ENCODE results near the gene MYO9B. TPM values are rescaled to one million over a fixed set of nuclear protein-coding genes. Genes with fewer than 3 reads are reported as not detected.

The MYO9B gene
- total RNA-seq, 1 experiment from 2014 or later, result 58.6 TPM

GRCh38 chr19:17104679-17105078, 29.1 kb downstream of the MYO9B start:
- no peaks in the 10 kb centered on the region for H3K27me3 Mint-ChIP-seq (ENCODE audit: low read depth)
- Histone ChIP-seq H2AFZ (ENCODE audit: low read length) (no peak overlapping the region), H3K9me3 (ENCODE audit: control insufficient read depth, low read depth, low read length) (no peaks in the 10 kb centered on the region), H3K27ac (ENCODE audit: insufficient read length, low read depth, low read length) (no peak overlapping the region), H3K9ac (ENCODE audit: extremely low read depth, insufficient read length, low read length) (no peak overlapping the region), H3K4ac (ENCODE audit: low read depth, low read length) (no peak overlapping the region), H3K14ac (ENCODE audit: insufficient read depth, low read length) (no peak overlapping the region), H2BK20ac (ENCODE audit: low read depth, low read length, poor library complexity, severe bottlenecking) (no peak overlapping the region), H3T11ph (ENCODE audit: low read length) (no peak overlapping the region), H4K20me1 (ENCODE audit: control insufficient read depth, insufficient read depth, insufficient read length) (no peaks in the 10 kb centered on the region), H3K79me1 (ENCODE audit: insufficient read depth, low read depth, low read length, poor library complexity, severe bottlenecking) (no peaks in the 10 kb centered on the region), H3K79me2 (ENCODE audit: insufficient read depth, low read length) (no peaks in the 10 kb centered on the region), H3K56ac (ENCODE audit: insufficient read length, low read depth, low read length) (no peak overlapping the region), H3K23ac (ENCODE audit: insufficient read length, low read depth, low read length) (no peak overlapping the region), H2BK12ac (ENCODE audit: insufficient read length, low read depth, low read length) (no peak overlapping the region), H3K27me3 (ENCODE audit: insufficient read depth, low read length) (no peaks in the 10 kb centered on the region), H2BK15ac (ENCODE audit: low read depth, low read length) (no peak overlapping the region), H4K8ac (replicated peaks; ENCODE audit: insufficient read length, low read depth, low read length) (no peak overlapping the region), H2BK120ac (ENCODE audit: low read depth, low read length, poor library complexity, severe bottlenecking) (no peak overlapping the region), H3K4me1 (ENCODE audit: insufficient read depth, low read length) (no peaks in the 10 kb centered on the region; the same call in 1 of the 2 replicates), H2AK5ac (ENCODE audit: insufficient read length, low read length) (no peak overlapping the region), H3K18ac (ENCODE audit: insufficient read length, low read depth, low read length) (no peak overlapping the region), H4K91ac (ENCODE audit: insufficient read length, low read depth, low read length) (no peak overlapping the region), H4K5ac (ENCODE audit: insufficient read length, low read depth, low read length) (no peak overlapping the region), H3K23me2 (ENCODE audit: insufficient read length, low read depth, low read length, poor library complexity, severe bottlenecking) (no peaks in the 10 kb centered on the region), H2BK5ac (ENCODE audit: insufficient read length, low read length) (no peak overlapping the region), H3K4me2 (ENCODE audit: insufficient read depth, insufficient read length, low read length) (no peak overlapping the region)
- no peak overlapping the region for H3K4me3 Mint-ChIP-seq
- TF ChIP-seq, protein P1, sequence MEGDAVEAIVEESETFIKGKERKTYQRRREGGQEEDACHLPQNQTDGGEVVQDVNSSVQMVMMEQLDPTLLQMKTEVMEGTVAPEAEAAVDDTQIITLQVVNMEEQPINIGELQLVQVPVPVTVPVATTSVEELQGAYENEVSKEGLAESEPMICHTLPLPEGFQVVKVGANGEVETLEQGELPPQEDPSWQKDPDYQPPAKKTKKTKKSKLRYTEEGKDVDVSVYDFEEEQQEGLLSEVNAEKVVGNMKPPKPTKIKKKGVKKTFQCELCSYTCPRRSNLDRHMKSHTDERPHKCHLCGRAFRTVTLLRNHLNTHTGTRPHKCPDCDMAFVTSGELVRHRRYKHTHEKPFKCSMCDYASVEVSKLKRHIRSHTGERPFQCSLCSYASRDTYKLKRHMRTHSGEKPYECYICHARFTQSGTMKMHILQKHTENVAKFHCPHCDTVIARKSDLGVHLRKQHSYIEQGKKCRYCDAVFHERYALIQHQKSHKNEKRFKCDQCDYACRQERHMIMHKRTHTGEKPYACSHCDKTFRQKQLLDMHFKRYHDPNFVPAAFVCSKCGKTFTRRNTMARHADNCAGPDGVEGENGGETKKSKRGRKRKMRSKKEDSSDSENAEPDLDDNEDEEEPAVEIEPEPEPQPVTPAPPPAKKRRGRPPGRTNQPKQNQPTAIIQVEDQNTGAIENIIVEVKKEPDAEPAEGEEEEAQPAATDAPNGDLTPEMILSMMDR (conservative IDR thresholded peaks at IDR 0.05), result no peak
- peak overlapping the region in 1 of 3 experiments; percentile 78; a peak in 2 of 7 replicates for H3K27ac Mint-ChIP-seq
- H3K4me1 Mint-ChIP-seq, result peaks cover 0 to 6% of the 10 kb centered on the region in 2 experiments; a peak in 3 of 4 replicates
- H3K9me3 Mint-ChIP-seq, result peaks cover 8 to 15% of the 10 kb centered on the region in 2 experiments
- no CpG with 5 or more reads among the region's 7 CpGs for WGBS (ENCODE audit: extremely low coverage, insufficient read length, low lambda C conversion rate)
- H3K36me3 Mint-ChIP-seq (ENCODE audit: insufficient read depth in 1 of 3, low read depth in 3 of 3), result peaks cover 25 to 40% (median 27%) of the 10 kb centered on the region in 3 experiments
- DNase-seq, result no peak
